GM21576 (cell line): ENCODE results near the gene TAS2R50.
"Not testable (repeated sequence)": the region's sequence is repeated elsewhere in the genome, so short reads cannot be mapped to it uniquely, and the experiment has no call there.

Source experiments
- ATAC-seq: cut with Tn5 transposase; IDR thresholded peaks from one replicate; pipeline ENCODE4 v1.9.1; 2021; ENCODE audit warnings: mild to moderate bottlenecking, moderate library complexity; ENCODE audit not compliant: unreplicated experiment

Gene TAS2R50, protein sequence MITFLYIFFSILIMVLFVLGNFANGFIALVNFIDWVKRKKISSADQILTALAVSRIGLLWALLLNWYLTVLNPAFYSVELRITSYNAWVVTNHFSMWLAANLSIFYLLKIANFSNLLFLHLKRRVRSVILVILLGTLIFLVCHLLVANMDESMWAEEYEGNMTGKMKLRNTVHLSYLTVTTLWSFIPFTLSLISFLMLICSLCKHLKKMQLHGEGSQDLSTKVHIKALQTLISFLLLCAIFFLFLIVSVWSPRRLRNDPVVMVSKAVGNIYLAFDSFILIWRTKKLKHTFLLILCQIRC

DNA sequence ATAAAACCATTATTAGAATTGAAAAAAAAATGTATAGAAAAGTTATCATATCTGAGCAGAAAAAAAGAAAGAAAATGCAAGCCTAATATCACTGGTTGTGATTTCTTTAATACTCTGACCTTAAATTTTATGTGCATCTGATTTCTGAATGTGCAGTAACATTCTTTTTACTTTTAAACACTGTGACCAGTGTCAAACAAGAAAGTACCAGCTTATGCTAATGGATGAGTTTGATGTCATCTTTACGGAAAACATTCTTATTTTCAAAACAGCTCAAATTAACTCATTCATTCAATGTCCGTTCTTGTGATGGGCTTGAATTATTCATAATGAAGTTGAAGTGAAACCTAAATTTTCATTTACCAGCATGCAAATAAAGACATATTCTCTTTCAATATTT is at the start of gene TAS2R50:
TSS of gene TAS2R50 (minus strand) at position 101 of the 400 bp plus-strand sequence. CDS start at position 49, 52 bp downstream.
- ATAC-seq = no peak

DNA sequence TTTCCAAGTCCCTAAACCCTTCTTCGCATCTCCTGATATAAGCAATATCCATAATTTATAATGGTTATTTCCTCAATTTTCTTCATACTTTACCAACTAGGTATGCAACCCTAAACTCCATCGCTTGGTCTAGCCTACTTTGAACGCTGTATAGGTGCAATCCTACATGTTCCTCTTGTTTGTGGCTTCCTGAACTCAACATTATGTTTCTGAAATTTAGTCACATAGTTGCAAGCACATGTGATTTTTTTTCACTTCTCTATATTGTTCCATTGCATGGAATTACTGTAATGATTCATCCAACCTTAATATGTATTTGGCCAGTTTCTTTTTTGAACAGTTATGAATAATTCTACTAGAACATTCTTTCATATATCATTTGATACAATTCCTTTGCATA is 47.2 kb upstream of the TAS2R50 start:
- not testable (repeated sequence) for ATAC-seq

DNA sequence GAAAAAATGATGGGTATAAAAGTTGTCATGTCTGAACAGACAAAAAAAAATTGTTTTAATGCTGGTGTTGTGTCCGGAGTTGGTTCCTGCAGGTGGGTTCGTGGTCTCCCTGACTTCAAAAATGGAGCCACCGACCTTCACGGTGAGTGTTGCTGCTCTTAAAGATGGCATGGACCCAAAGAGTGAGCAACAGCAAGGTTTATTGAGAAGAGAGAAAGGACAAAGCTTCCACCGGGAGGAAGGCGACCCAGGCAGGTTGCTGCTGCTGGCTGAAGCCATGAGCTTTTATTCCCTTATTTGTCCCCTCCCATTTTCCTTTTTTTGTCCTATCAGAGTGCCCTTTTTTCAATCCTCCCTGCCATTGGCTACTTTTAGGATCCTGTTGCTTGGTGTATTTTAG is 44.6 kb upstream of the TAS2R50 start, which contains the start of gene TAS2R31:
TSS of gene TAS2R31 (minus strand) at position 101 of the 400 bp plus-strand sequence. CDS start at position 29, 72 bp downstream.
- no peak for ATAC-seq

DNA sequence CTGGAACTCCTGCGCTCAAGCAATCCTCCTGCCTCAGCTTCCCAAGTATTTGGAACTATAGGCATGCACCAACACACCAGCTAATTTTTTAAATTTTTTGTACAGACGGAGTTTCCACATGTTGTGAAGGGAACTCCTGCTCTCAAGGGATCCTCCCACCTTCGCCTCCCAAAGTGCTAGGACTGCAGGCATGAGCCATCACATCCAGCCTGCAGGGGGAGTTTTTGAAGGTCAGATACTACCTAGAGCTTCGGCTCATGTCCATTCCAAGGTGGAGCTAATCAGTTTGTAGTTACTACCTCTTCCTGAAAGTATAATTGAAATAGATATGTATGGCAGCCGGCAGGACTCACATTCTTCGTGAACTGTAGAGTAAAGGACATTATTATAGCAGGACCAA is 39.4 kb upstream of the TAS2R50 start:
- ATAC-seq = no peak

DNA sequence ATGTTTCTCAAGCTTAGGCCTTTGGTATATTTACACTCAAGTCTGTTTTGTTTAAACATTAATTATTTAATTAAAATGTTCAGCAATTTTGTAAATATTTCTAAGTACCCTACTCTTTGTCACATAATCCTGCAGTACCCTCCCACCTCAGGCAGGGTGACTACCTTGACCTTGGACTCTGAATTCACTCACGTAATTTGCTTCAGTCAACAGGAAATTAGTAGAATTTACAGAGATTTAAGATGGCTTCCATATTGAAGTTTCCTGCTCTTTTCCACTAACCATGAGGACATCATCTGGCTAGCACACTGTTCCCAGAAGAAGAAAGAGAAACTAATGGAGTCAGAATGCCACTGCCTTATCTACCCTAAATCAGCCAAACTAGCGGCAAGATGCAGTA is 36.7 kb upstream of the TAS2R50 start:
- no peak for ATAC-seq

DNA sequence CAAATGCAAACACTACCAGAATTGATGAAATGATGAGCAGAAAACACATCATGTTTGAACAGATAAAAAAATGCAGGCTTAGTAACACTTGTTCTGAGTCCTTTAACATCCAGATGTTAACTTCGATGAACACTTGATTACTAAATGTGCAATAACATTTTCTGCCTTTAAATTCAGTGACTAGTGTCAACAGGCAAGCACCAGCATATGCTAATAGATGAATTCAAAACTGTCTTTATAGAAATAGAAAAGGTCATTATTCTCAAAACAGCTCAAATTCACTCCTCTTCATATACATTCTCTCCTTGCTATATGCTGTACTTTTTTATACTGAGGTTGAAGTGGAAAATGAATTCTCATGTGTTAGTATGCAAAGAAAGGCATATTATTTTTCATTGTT is 35.8 kb upstream of the TAS2R50 start, which contains the start of gene TAS2R19:
TSS of gene TAS2R19 (minus strand) at position 101 of the 400 bp plus-strand sequence. CDS start at position 52, 49 bp downstream.
- ATAC-seq = no peak

DNA sequence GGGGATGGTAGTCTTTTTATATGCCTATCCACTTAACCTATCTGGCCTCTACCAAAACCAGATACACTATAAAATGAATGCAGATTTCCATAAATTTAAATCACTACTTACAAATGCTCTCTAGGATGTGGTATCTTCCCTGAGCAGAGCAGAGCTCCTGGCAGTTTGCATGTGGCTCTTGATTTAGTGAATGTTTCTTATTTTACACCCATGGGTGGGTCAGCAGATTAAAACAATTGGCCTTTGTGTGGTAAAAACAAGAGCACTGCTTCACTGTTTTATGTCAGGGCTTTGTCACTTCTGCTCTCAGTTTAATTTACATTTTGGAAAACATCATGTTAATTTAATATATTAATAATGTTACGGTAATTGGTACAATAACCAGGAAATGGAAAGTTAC is 30.2 kb upstream of the TAS2R50 start:
- no peak for ATAC-seq

DNA sequence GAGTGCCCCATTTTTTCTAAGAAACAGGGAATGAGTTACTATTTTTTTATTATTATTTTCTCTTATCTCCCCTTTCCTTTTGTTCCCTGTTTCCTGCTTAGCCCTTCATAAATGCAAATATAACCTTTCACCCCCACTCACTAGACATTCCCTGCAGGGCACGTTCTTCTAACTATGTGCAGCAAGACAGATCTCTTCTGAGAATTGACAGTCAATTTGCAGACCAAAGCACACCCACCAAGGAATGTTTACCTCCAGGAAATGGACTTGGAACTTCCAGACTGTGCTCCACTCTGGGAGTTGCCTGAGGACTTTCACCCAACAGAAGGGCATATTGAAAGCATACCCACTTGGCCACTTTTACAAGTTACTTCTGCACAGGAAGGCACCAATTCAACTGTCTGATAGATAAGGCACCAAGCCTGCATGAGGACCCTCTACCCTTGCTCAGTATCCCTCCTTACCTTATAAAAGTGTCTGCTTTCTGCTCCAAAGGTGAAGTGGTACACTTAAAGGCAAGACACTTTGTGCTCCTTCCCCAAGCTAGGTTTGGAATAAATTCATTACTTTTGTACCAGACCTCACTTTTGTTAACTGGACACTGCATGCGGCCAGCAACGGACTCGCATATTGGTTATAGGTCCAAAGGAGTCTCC is 29.2 kb upstream of the TAS2R50 start:
- no peak for ATAC-seq

DNA sequence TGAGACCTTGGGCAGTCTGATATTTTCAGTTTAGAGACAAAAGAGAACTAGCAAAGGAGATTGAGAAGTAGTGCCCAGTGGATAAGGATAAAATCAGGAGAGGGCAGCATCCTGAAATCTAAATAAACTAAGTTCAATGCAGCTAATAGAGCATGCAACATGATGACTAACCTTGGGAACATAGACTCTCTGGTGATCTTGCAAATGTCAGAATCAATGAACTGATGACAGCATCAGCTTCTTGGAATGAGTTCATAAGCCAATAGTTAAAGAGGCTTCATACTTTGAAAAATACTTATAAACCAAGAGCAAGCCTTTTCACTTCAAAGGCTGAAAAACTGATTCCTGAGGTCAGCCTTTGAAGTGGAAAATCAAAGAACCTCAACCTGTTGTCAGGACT is 27.5 kb upstream of the TAS2R50 start:
- no peak for ATAC-seq

DNA sequence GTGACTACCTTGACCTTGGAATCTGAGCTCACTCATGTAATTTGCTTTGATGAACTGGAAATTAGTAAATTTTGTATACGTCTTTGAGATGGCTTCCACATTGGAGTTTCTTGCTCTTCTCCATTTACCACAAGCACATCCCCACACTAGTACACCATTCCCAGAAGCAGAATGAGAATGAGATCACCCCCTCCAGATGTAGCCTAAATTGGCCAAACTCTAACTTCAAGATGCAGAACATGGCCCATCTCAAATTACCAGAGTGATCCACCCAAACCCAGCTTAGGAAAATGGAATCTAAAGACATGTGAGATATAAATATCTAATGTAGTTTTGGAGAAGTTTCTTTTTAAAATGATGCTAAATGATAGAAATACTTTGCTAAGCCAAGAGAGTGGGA is 20.9 kb upstream of the TAS2R50 start:
- no peak for ATAC-seq

DNA sequence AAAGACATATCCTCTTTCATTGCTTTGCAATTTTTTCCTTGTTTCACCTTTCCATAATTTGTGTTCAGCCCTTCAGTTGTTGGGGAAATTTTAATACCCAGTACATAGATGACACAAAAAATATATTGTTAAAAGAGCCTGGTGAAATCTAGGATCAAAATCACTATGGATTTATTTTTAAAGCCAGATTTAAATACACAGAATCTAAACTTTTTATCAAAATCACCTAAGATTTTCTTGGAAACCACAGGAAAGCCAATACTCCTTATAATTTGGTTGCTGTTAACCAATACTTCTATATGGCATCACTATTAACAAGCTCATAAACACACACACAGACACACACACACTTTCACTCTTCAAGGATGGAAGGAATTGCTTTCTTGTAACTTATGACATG is 11.5 kb upstream of the TAS2R50 start, which contains the start of gene TAS2R20:
TSS of gene TAS2R20 (minus strand) at position 101 of the 400 bp plus-strand sequence. CDS start 429 bp downstream, outside the sequence.
- ATAC-seq = no peak

DNA sequence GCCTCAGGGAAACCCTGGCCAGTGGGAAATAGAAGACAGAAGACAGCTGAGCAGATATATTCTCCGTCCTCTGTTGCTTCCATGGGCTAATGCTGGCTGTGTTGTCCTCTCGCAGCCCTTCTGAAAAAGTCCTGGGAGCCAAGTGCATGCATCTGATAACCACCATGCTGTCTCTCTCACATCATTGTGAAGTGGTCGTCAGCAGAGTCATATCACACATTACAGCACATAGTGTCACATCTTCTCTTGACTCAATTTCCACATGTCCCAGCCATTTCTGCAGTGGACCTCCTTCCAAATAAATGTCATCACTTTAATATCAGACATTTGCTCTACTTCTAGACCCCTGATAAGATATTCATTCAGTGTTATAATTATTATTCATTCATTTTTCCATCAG is 7.6 kb upstream of the TAS2R50 start:
- no peak for ATAC-seq

DNA sequence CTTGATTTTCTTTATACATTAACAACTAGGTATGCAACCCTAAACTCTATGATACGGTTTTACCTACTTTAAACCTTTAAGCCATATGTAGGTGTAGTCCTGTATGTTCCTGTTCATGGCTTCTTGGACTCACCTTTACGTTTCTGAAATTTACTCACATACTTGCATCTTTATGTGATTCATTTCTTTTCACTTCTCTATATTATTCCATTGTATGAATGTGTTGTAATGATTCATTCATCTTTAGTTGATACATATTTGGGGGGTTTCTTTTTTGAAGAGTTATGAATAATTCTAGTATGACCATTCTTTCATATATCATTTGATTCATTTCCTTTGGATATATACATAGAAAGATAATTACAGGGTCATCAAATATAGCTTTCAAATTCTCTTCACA is 2.4 kb upstream of the TAS2R50 start:
- no peak for ATAC-seq

DNA sequence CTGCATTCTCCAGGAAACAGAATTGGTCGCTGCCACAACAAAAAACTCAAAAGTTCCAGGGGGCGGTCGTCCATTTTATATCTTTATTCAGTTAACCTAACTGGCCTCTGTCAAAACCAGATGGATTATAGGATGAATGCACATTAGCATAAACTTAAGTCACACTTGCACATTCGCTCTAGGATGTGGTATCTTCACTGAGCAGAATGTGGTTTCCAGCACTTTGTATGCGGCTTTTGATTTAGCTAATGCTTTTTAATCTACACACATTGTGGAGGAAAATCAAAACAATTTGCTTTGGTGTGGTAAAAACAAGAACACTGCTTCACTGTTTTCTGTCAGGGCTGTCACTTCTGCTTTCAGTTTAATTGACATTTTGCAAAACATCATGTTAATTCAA is 4.5 kb downstream of the TAS2R50 start:
- ATAC-seq = no peak

DNA sequence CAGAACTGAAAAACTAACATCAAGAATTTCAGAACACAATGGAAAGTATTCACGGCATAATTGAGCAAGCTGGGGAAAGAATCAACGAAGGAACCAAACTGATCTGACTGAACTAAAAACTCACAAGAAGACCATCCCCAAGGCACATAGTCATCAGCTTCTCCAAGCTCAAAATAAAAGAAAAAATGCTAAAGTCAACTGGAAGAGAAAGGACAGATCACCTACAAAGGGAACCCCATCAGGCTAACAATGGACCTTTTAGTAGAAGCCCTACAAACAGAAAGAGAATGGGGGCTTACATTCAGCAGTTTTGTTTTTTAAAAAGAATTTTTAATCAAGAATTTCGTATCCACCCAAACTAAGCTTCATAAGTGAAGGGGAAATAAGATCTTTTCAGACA is 11.7 kb downstream of the TAS2R50 start:
- ATAC-seq = no peak

DNA sequence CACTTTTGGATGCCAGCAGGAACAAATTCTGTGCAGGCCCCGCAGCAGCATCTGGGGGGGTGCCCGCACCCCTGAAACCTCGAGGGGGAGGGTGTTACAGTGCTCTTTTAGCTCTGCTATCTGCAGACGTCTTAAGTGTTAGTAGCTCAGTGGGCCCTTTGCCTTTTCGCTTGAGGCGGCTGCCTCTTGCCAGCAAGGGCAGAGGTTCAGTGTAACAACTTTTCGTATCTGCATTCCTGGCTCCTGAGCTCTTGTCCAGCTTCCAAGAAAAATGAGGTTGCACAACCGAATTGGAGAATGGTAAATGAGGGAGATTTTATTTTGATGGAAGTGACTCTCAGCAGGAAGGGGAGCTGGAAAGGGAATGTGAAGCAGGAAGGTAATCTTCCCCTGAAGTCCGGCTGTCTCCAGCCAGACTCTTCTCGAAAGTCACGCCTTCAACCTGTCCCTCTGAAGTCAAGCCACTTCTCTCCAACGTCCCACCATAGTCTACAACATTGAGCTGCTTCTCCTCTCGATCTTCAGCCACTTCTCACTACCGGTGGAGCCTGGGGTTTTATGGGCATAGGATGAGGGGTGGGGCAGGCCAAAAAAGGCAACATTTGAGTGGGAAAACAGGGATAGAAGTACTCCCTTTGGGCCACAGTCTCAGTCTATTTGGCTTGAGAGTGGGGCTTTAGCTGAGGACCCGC is 17.8 kb downstream of the TAS2R50 start:
- ATAC-seq = no peak

DNA sequence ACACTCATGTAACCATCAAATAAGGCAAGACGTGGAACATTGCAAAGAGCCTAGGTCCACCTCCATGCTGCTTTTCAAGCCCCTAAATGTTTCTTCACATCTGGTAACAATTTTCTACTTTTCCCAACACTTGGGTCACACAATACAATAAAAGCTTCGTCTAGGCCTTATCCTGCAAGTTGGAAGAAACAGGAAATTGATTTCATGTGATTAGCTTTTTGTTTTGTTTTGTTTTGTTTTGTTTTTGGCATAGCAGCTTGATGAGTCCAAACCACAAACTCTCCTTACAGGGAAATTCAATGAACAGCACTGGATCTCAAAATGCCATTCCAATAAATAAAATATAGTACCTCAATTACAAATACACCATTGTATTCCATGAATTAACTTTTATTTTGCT is 19.3 kb downstream of the TAS2R50 start:
- no peak for ATAC-seq

DNA sequence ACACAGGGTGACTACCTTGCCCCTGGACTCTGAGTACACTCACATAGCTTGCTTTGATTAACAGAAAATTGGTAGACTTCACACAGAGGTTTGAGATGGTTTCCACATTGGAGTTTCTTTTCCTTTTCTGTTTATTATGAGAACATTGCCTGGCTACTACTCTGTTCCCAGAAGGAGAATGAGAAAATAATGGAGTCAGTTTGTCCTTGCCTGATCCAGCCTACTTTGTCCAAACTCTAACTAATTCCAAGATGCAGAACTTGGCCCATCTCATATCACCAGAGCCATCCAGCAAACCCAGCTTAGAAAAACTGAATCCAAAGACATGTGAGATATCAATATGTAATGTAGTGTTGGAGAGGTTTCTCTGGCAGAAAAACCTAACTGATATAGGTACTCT is 20.4 kb downstream of the TAS2R50 start:
- ATAC-seq = no peak

DNA sequence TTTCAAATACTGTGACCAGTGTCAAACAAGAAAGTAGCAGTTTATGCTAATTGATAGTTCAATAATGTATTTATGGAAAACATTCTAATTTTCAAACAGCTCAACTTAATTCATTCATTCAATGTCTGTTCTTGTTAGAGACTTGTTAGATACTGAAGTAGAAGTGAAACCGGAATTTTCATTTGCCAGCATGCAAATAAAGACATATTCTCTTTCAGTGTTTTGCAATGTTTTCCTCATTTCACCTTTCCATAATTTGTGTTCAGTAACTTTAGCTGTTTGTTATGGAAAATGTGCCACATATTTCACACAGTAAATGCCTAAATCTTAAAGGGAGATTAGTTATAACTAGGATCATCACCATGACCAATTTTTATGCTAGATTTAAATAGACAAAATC is 21.2 kb downstream of the TAS2R50 start:
- ATAC-seq = no peak

DNA sequence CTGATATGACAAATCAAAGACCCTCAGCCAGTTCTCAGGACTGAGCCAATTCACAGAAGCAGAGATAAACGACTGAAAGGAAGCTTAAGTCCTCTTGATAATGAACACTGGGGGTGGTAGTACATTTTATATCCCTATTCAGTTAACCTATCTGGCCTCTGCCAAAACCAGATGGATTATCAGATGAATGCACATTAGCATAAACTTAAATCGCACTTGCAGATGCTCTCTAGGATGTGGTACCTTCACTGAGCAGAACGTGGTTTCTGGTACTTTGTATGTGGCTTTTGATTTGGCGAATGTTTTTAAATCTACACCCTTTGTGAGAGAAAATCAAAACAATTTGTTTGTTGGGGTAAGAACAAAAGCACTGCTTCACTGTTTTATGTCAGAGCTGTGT is 26.5 kb downstream of the TAS2R50 start:
- no peak for ATAC-seq

DNA sequence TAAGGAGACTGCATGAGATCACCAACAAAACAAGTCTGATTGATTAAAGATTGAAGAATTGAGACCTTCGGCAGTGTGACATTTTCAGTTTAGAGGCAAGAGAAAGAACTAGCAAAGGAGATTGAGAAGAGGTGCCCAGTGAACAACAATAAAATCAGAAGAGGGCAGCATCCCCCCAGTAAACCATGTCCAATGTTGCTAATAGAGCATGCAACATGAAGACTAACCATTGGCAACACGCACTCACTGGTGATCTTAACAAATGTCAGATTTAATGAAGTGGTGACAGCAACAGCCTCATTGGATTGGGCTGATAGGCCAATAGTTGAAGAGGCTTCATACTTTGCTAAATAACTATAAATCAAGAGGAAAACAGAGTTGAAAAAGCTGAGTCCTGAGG is 26.9 kb downstream of the TAS2R50 start:
- ATAC-seq = no peak

DNA sequence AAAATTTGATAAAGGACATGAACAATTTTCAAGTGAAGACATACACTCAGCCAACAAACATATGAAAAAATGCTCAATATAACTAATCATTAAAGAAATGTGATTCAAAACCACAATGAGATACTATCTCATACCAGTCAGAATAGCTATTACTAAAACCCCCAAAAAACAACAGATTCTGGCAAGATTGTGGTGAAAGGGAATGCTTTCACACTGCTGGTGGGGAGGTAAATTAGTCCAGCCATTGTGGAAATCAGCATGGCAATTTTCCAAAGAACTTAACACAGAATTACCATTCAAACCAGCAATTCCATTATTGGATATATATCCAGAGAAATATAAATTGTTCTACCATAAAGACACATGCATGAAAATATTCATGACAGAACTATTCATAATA is 29.0 kb downstream of the TAS2R50 start:
- ATAC-seq = no peak
